ENCODE measurements around the gene PPP2R5C. TPM values are rescaled to one million over a fixed set of nuclear protein-coding genes. Genes with fewer than 3 reads are reported as not detected.
"Not testable (repeated sequence)": the region's sequence is repeated elsewhere in the genome, so short reads cannot be mapped to it uniquely, and the experiment has no call there.

PPP2R5C gene
- total RNA-seq, 1 donor from 2014 or later = 63.5 TPM

GRCh38 chr14:101740981-101741380, 20.5 kb upstream of the PPP2R5C start:
- DNase-seq (ENCODE audit: low read depth) = no peak
- no peak for TF ChIP-seq CTCF (conservative IDR thresholded peaks at IDR 0.05; ENCODE audit: low read depth, low read length)
- H3K4me3 ChIP-seq (ENCODE audit: low read depth, low read length) = no peak overlapping the region

- H3K4me3 ChIP-seq (ENCODE audit: low read depth, low read length) = no peak overlapping the region
- no peak for TF ChIP-seq CTCF (conservative IDR thresholded peaks at IDR 0.05; ENCODE audit: low read depth, low read length)
- no peak for DNase-seq (ENCODE audit: low read depth)
These were observed 17.8 kb upstream of the PPP2R5C start for GRCh38 chr14:101743701-101744100.

GRCh38 chr14:101744382-101744781, 17.1 kb upstream of the PPP2R5C start:
- not testable (repeated sequence) for DNase-seq (ENCODE audit: low read depth); H3K4me3 ChIP-seq (ENCODE audit: low read depth, low read length)

- not testable (repeated sequence) for H3K4me3 ChIP-seq (ENCODE audit: low read depth, low read length); DNase-seq (ENCODE audit: low read depth)
These were observed 11.8 kb upstream of the PPP2R5C start for GRCh38 chr14:101749756-101750155.

- DNase-seq (ENCODE audit: low read depth) = no peak
- H3K4me3 ChIP-seq (ENCODE audit: low read depth, low read length) = no peak overlapping the region
- no peak for TF ChIP-seq CTCF (conservative IDR thresholded peaks at IDR 0.05; ENCODE audit: low read depth, low read length)
These were observed 6.6 kb upstream of the PPP2R5C start for GRCh38 chr14:101754893-101755292.

- no peak for DNase-seq (ENCODE audit: low read depth)
- TF ChIP-seq CTCF (conservative IDR thresholded peaks at IDR 0.05; ENCODE audit: low read depth, low read length) = no peak
- no peak overlapping the region for H3K4me3 ChIP-seq (ENCODE audit: low read depth, low read length)
These were observed 5.8 kb upstream of the PPP2R5C start for GRCh38 chr14:101755591-101756324.

GRCh38 chr14:101757064-101757838, 4.3 kb upstream of the PPP2R5C start:
- no peak for TF ChIP-seq CTCF (conservative IDR thresholded peaks at IDR 0.05; ENCODE audit: low read depth, low read length)
- DNase-seq (ENCODE audit: low read depth) = no peak
- H3K4me3 ChIP-seq (ENCODE audit: low read depth, low read length) = no peak overlapping the region

GRCh38 chr14:101757839-101758211, 3.7 kb upstream of the PPP2R5C start:
- no peak for DNase-seq (ENCODE audit: low read depth)
- no peak for TF ChIP-seq CTCF (conservative IDR thresholded peaks at IDR 0.05; ENCODE audit: low read depth, low read length)
- no peak overlapping the region for H3K4me3 ChIP-seq (ENCODE audit: low read depth, low read length)

All from epithelial cell of proximal tubule (primary cell).